HG03457 (cell line): ENCODE data around the gene TRIL.

Source experiments
- ATAC-seq: cut with Tn5 transposase; IDR thresholded peaks from one replicate; pipeline ENCODE4 v1.9.1; 2021; ENCODE audit warnings: moderate number of reproducible peaks; ENCODE audit not compliant: unreplicated experiment

TRIL gene

GRCh38 chr7:28983396-28984190, 25.5 kb upstream of the TRIL start:
- no peak for ATAC-seq

- no peak for ATAC-seq
Measured at GRCh38 chr7:28981161-28981465, 23.0 kb upstream of the TRIL start.

- no peak for ATAC-seq
Measured at GRCh38 chr7:28980451-28981160, 22.5 kb upstream of the TRIL start.

GRCh38 chr7:28979776-28980175, 21.6 kb upstream of the TRIL start:
- no peak for ATAC-seq

GRCh38 chr7:28977881-28978280, 19.8 kb upstream of the TRIL start:
- no peak for ATAC-seq

- no peak for ATAC-seq
Measured at GRCh38 chr7:28976022-28976421, 17.9 kb upstream of the TRIL start.

- no peak for ATAC-seq
Measured at GRCh38 chr7:28973591-28973990, 15.5 kb upstream of the TRIL start.

GRCh38 chr7:28964056-28964455, 5.9 kb upstream of the TRIL start:
- ATAC-seq, result no peak

- ATAC-seq, result no peak
Measured at GRCh38 chr7:28961972-28962371, 3.8 kb upstream of the TRIL start.

GRCh38 chr7:28960071-28960840, 2.1 kb upstream of the TRIL start:
- no peak for ATAC-seq

- ATAC-seq, result no peak
Measured at GRCh38 chr7:28958980-28959347, 834 bp upstream of the TRIL start.

GRCh38 chr7:28957751-28958234, 337 bp downstream of the TRIL start:
- ATAC-seq, result no peak

- ATAC-seq, result no peak
Measured at GRCh38 chr7:28957064-28957750, 923 bp downstream of the TRIL start.

- no peak for ATAC-seq
Measured at GRCh38 chr7:28956608-28957063, 1.5 kb downstream of the TRIL start.

- ATAC-seq, result no peak
Measured at GRCh38 chr7:28955718-28956607, 2.2 kb downstream of the TRIL start.

- no peak for ATAC-seq
Measured at GRCh38 chr7:28955356-28955717, 2.8 kb downstream of the TRIL start.

GRCh38 chr7:28954946-28955345, 3.2 kb downstream of the TRIL start:
- no peak for ATAC-seq

GRCh38 chr7:28954471-28954870, 3.7 kb downstream of the TRIL start:
- no peak for ATAC-seq

- no peak for ATAC-seq
Measured at GRCh38 chr7:28953633-28954032, 4.5 kb downstream of the TRIL start.

- ATAC-seq, result no peak
Measured at GRCh38 chr7:28942168-28942567, 16.0 kb downstream of the TRIL start.
